Skin epidermis (tissue), 12 donors: ENCODE measurements around the gene RNF217.

Experiments used
- H3K27ac ChIP-seq, 21 experiments: fragments of 200-600 bp; sonication (generic) in 11 of 21; one replicate each; pipeline ENCODE4 v1.5.0; 2020; ENCODE audit warnings: mild to moderate bottlenecking in 3 of 21, inconsistent platforms in 2 of 21, moderate library complexity in 2 of 21
- H3K4me3 ChIP-seq, 7 experiments: fragments of 200-600 bp; sonication (generic) in 2 of 7; one replicate each; pipeline ENCODE4 v1.5.0; 2020; ENCODE audit warnings: inconsistent platforms in 2 of 7, mild to moderate bottlenecking in 2 of 7, moderate library complexity in 1 of 7

RNF217 gene

GRCh38 chr6:124984668-124985338 is 22.6 kb downstream of the RNF217 start:
- Histone ChIP-seq H3K27ac (no peak overlapping the region), H3K4me3 (no peak overlapping the region)

GRCh38 chr6:124986164-124986563 is 23.9 kb downstream of the RNF217 start:
- no peak overlapping the region for H3K27ac ChIP-seq
- H3K4me3 ChIP-seq, result no peak overlapping the region

- H3K4me3 ChIP-seq, result no peak overlapping the region
- no peak overlapping the region for H3K27ac ChIP-seq
Observed at GRCh38 chr6:124987291-124987690, 25.1 kb downstream of the RNF217 start.

- Histone ChIP-seq H3K27ac (no peak overlapping the region), H3K4me3 (no peak overlapping the region)
Observed at GRCh38 chr6:124987999-124988591, 25.9 kb downstream of the RNF217 start.

- Histone ChIP-seq H3K4me3 (no peak overlapping the region), H3K27ac (no peak overlapping the region)
Observed at GRCh38 chr6:124989136-124989983, 27.1 kb downstream of the RNF217 start.

GRCh38 chr6:124990988-124991387 is 28.8 kb downstream of the RNF217 start:
- H3K27ac ChIP-seq, result no peak overlapping the region
- H3K4me3 ChIP-seq, result no peak overlapping the region

GRCh38 chr6:124991764-124992295 is 29.6 kb downstream of the RNF217 start:
- H3K4me3 ChIP-seq, result no peak overlapping the region
- no peak overlapping the region for H3K27ac ChIP-seq

- Histone ChIP-seq H3K27ac (peak overlapping the region in 3 of 21 experiments; percentile 16 to 52 (median 43)), H3K4me3 (no peak overlapping the region)
Observed at GRCh38 chr6:124993327-124993726, 31.1 kb downstream of the RNF217 start.

- H3K4me3 ChIP-seq, result no peak overlapping the region
- peak overlapping the region in 2 of 21 experiments; percentile 7 to 35 for H3K27ac ChIP-seq
Observed at GRCh38 chr6:124994648-124995047, 32.4 kb downstream of the RNF217 start.

GRCh38 chr6:124995131-124995530 is 32.9 kb downstream of the RNF217 start:
- no peak overlapping the region for H3K4me3 ChIP-seq
- H3K27ac ChIP-seq, result peak overlapping the region in 2 of 21 experiments; percentile 7 to 35

- H3K27ac ChIP-seq, result no peak overlapping the region
- H3K4me3 ChIP-seq, result no peak overlapping the region
Observed at GRCh38 chr6:124995645-124996325, 33.5 kb downstream of the RNF217 start.

- Histone ChIP-seq H3K27ac (no peak overlapping the region), H3K4me3 (no peak overlapping the region)
Observed at GRCh38 chr6:124996411-124996810, 34.2 kb downstream of the RNF217 start.

- no peak overlapping the region for H3K4me3 ChIP-seq
- no peak overlapping the region for H3K27ac ChIP-seq
Observed at GRCh38 chr6:124997196-124997875, 35.1 kb downstream of the RNF217 start.

- no peak overlapping the region for H3K4me3 ChIP-seq
- H3K27ac ChIP-seq, result no peak overlapping the region
Observed at GRCh38 chr6:124999105-124999764, 37.0 kb downstream of the RNF217 start.

GRCh38 chr6:125001684-125002405 is 39.6 kb downstream of the RNF217 start:
- Histone ChIP-seq H3K27ac (peak overlapping the region in 1 of 21 experiments; percentile 6), H3K4me3 (peak overlapping the region in 2 of 7 experiments; percentile 5 to 21)

GRCh38 chr6:125002406-125002741 is 40.1 kb downstream of the RNF217 start:
- Histone ChIP-seq H3K4me3 (peak overlapping the region in 2 of 7 experiments; percentile 5 to 21), H3K27ac (peak overlapping the region in 1 of 21 experiments; percentile 6)

GRCh38 chr6:125003070-125003469 is 40.8 kb downstream of the RNF217 start:
- Histone ChIP-seq H3K4me3 (no peak overlapping the region), H3K27ac (no peak overlapping the region)

GRCh38 chr6:125004198-125004597 is 42.0 kb downstream of the RNF217 start:
- no peak overlapping the region for H3K27ac ChIP-seq
- no peak overlapping the region for H3K4me3 ChIP-seq
